Natural killer cell treated with Interleukin-12 subunit alpha and Interleukin-12 subunit beta and Interleukin-15 and Interleukin-18, amount 100 ng/mL, for 72 hours (primary cell): Measurements from ENCODE around the gene KCNQ1. TPM values are rescaled to one million over a fixed set of nuclear protein-coding genes. Genes with fewer than 3 reads are reported as not detected.

ENCODE experiments used
- ATAC-seq, 2 donors: fragments of 150-1000 bp; cut with Tn5 transposase in 1 of 2; sonication (Bioruptor Pico), chemical (Tn5 transposase) in 1 of 2; 2 replicates each; pipeline ENCODE4 v1.10.0; 2021
- DNase-seq: peaks from one replicate; pipeline ENCODE4 v3.0.0; 2022; ENCODE audit warnings: low spot score
- H3K27ac Mint-ChIP-seq, 2 donors: 1 replicate in 1 of 2; 2 replicates in 1 of 2; pipeline ENCODE4 v1.8.0; 2022; ENCODE audit warnings: mixed read lengths in 2 of 2, mild to moderate bottlenecking in 1 of 2, moderate library complexity in 1 of 2
- H3K27me3 Mint-ChIP-seq, 2 donors: 1 replicate in 1 of 2; 2 replicates in 1 of 2; pipeline ENCODE4 v1.8.0; 2022; ENCODE audit warnings: mixed read lengths in 2 of 2
- H3K36me3 Mint-ChIP-seq: one replicate; pipeline ENCODE4 v1.8.0; 2022; ENCODE audit warnings: mixed read lengths
- H3K4me1 Mint-ChIP-seq, 2 donors: 1 replicate in 1 of 2; 2 replicates in 1 of 2; pipeline ENCODE4 v1.8.0; 2022; ENCODE audit warnings: low read depth in 2 of 2, mixed read lengths in 2 of 2, mild to moderate bottlenecking in 1 of 2
- H3K4me3 Mint-ChIP-seq: one replicate; pipeline ENCODE4 v1.8.0; 2022; ENCODE audit warnings: mixed read lengths
- H3K9me3 Mint-ChIP-seq: 2 replicates; pipeline ENCODE4 v1.8.0; 2022; ENCODE audit warnings: mixed read lengths
- total RNA-seq, 2 donors: library from RNA; stranded (reverse); gene quantifications; one replicate each; pipeline ENCODE4 v1.2.3, GENCODE V29; 2022

Gene KCNQ1, protein sequence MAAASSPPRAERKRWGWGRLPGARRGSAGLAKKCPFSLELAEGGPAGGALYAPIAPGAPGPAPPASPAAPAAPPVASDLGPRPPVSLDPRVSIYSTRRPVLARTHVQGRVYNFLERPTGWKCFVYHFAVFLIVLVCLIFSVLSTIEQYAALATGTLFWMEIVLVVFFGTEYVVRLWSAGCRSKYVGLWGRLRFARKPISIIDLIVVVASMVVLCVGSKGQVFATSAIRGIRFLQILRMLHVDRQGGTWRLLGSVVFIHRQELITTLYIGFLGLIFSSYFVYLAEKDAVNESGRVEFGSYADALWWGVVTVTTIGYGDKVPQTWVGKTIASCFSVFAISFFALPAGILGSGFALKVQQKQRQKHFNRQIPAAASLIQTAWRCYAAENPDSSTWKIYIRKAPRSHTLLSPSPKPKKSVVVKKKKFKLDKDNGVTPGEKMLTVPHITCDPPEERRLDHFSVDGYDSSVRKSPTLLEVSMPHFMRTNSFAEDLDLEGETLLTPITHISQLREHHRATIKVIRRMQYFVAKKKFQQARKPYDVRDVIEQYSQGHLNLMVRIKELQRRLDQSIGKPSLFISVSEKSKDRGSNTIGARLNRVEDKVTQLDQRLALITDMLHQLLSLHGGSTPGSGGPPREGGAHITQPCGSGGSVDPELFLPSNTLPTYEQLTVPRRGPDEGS
- total RNA-seq: 1 to 10 TPM in 1 of 2 donors, under 1 TPM in 1; 0.19 to 1.4 TPM

DNA sequence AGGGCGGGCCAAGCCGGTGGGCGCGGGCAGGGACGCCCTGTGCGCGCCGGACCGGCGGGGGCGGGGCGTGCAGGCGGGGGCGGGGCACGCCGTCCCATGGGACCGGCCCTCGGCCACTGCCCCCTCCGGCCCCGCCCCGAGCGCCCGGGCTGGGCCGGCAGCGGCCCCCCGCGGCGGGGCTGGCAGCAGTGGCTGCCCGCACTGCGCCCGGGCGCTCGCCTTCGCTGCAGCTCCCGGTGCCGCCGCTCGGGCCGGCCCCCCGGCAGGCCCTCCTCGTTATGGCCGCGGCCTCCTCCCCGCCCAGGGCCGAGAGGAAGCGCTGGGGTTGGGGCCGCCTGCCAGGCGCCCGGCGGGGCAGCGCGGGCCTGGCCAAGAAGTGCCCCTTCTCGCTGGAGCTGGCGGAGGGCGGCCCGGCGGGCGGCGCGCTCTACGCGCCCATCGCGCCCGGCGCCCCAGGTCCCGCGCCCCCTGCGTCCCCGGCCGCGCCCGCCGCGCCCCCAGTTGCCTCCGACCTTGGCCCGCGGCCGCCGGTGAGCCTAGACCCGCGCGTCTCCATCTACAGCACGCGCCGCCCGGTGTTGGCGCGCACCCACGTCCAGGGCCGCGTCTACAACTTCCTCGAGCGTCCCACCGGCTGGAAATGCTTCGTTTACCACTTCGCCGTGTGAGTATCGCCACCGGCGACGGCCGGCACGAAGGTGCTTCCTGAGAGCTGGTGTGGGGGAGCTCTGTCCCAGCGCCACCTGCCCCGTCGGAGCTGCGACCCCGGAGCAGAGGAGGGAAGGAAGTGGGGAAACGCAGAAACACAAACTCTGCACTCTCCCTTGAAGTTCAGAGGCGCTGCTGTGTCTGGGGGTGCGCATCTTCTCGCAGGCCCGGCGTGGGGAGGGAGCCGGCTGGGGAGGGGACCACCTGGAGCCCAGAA is at the start of gene KCNQ1:
TSS of gene KCNQ1 (plus strand) at position 188 of the 925 bp plus-strand sequence. CDS start at position 279, 91 bp downstream.
- Mint-ChIP-seq H3K9me3 (no peaks in the 10 kb centered on the region), H3K4me3 (peak within 1 kb of the TSS; percentile 71), H3K4me1 (peaks cover 0 to 5% of the 10 kb centered on the region in 2 donors), H3K27ac (no peak within 1 kb of the TSS), H3K27me3 (peaks cover 7 to 25% of the 10 kb centered on the region in 2 donors), H3K36me3 (no peaks in the 10 kb centered on the region)
- ATAC-seq (peak; percentile 82 to 91), DNase-seq (peak; percentile 68)

DNA sequence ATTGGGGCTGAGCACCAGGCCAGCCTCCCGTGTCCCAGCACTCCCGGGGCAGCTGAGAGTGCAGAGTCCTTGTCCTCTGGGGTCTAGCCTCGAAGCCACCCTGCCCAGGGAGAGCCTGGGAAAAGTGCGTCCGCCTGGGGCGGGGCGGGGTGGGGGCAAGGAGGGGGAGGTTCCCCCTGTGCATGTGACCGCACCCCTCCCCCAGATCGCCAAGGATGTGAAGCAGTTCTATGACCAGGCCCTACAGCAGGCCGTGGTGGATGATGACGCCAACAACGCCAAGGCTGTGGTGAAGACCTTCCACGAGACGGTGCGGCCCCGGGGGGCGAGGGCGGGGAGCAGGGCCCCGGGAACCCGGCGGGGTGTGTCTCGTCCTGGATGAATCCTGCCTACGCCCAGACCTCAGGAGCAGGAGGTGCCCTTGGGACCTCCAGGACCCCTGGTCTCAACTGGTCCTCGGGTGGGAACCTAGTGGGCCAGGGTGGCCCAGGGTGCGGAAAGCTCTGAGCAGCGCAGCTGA is 49.5 kb upstream of the KCNQ1 start:
- Mint-ChIP-seq H3K36me3 (peaks cover 5% of the 10 kb centered on the region), H3K27ac (no peak overlapping the region), H3K4me1 (peaks cover 0 to 12% of the 10 kb centered on the region in 2 donors), H3K9me3 (no peaks in the 10 kb centered on the region), H3K4me3 (no peak overlapping the region), H3K27me3 (no peaks in the 10 kb centered on the region)
- no peak for DNase-seq
- no peak for ATAC-seq

DNA sequence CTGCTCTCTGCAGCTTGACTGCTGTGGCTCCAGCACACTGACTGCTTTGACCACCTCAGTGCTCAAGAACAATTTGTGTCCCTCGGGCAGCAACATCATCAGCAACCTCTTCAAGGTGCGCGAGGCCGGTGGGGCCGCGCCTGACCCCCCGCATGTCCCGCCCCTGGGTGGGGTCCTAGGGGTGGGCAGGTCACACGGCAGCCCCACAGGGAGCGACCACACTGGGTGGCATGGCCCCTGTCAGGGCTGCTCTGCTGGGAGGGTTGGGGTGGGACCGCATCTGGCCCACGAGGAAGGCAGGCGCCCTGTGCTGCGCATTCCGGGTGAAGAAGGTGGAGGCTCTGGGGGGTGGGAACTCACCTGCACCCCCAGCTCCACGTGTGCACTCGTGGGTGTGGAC is 49.0 kb upstream of the KCNQ1 start:
- Mint-ChIP-seq H3K27ac (no peak overlapping the region), H3K36me3 (peaks cover 5% of the 10 kb centered on the region), H3K4me1 (peaks cover 0 to 9% of the 10 kb centered on the region in 2 donors), H3K27me3 (no peaks in the 10 kb centered on the region), H3K4me3 (no peak overlapping the region), H3K9me3 (no peaks in the 10 kb centered on the region)
- no peak for ATAC-seq
- no peak for DNase-seq

DNA sequence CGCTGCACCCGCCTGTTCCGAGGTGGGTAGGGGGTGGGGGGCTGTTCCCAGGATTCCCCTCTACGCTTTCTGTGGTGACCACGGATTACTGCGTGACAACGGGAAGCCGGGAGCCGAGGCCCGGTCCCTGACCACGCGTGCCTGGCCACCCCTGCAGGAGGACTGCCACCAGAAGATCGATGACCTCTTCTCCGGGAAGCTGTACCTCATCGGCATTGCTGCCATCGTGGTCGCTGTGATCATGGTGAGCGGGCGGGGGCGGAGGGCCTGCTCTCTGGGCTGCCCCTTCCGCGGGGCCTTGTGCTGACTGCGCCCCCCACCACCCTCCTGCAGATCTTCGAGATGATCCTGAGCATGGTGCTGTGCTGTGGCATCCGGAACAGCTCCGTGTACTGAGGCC is 48.3 kb upstream of the KCNQ1 start:
- ATAC-seq (no peak), DNase-seq (no peak)
- Mint-ChIP-seq H3K9me3 (no peaks in the 10 kb centered on the region), H3K4me1 (peaks cover 4 to 11% of the 10 kb centered on the region in 2 donors), H3K4me3 (no peak overlapping the region), H3K36me3 (peaks cover 5% of the 10 kb centered on the region), H3K27me3 (no peaks in the 10 kb centered on the region), H3K27ac (no peak overlapping the region)

DNA sequence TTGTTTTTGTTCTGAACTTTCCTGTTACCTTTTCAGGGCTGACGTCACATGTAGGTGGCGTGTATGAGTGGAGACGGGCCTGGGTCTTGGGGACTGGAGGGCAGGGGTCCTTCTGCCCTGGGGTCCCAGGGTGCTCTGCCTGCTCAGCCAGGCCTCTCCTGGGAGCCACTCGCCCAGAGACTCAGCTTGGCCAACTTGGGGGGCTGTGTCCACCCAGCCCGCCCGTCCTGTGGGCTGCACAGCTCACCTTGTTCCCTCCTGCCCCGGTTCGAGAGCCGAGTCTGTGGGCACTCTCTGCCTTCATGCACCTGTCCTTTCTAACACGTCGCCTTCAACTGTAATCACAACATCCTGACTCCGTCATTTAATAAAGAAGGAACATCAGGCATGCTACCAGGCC is 47.8 kb upstream of the KCNQ1 start:
- Mint-ChIP-seq H3K4me3 (no peak overlapping the region), H3K27ac (peak overlapping the region in 1 of 2 donors; percentile 65), H3K27me3 (no peaks in the 10 kb centered on the region), H3K4me1 (peaks cover 6 to 13% of the 10 kb centered on the region in 2 donors), H3K9me3 (no peaks in the 10 kb centered on the region), H3K36me3 (peaks cover 5% of the 10 kb centered on the region)
- no peak for ATAC-seq
- DNase-seq: no peak

DNA sequence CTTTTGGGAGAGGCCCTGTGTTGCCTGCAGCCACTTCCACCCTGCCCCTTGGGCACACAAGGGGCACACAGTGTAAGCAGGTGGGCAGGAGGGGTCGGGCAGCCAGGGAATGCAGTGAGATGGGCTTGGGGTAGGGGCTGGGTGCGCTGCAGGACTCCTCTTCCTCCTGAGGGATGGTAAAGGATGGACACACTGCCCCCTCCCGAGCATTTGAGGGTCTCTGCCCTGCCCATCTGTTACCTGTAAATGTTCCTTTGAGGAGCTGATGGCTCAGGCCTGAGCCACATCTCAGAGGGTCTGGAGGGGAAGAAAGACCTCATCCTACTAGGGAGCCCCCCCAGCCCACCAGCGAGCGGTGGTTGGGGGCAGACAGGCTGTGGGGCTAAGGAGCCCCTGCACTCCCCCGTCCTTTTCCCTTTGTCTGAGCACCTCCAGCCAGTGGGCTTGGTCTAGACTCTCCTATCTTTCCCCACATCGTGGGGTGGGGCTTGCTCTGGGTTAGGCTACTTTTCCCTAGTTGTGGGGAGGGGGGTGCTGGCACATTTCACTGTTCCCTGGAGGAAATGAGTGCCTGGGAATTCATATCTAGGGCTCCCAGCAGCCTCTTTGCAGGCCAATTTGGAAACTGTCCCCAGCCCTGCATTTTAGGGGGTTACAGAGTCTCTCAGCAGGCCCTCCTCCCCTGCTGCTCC is 46.0 kb upstream of the KCNQ1 start:
- peak overlapping the region; percentile 88 for H3K27ac Mint-ChIP-seq
- H3K27me3 Mint-ChIP-seq: no peaks in the 10 kb centered on the region
- ATAC-seq (no peak), DNase-seq (no peak)
- H3K4me1 Mint-ChIP-seq: peaks cover 6 to 13% of the 10 kb centered on the region in 2 donors
- no peaks in the 10 kb centered on the region for H3K9me3 Mint-ChIP-seq
- peaks cover 5% of the 10 kb centered on the region for H3K36me3 Mint-ChIP-seq
- peak overlapping the region; percentile 93 for H3K4me3 Mint-ChIP-seq

DNA sequence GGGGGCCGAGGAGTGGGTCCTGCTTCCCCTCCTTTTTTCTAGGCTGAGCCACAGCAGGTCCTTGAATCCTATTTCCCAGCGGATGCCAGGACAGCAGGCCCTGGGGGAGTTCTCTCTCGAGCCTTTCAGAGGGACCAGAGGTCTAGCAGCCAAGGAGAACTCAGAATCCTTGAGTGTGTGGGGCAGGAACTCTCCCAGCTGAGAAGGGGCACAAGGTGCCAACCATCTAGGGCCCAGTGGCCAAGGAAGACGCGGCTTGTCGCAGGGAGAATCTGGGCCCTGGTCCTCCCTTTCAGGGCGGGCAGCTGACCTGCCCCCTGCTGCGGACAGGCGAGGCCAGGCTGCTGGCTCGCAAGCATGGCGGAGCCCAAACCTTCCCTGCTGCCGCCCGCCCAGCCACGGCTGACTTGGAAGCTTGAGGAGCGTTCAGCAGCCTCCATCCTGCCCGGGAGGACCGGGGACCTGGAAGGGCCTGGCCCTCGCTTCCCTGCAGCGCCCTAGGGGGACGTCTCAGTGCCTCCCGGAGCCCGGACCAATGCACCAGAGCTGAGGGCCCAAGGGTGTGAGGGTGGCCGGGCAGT is 45.2 kb upstream of the KCNQ1 start:
- H3K4me3 Mint-ChIP-seq: peak overlapping the region; percentile 93
- ATAC-seq: peak in 1 of 2 donors; percentile 1
- DNase-seq: no peak
- peaks cover 5% of the 10 kb centered on the region for H3K36me3 Mint-ChIP-seq
- H3K9me3 Mint-ChIP-seq: no peaks in the 10 kb centered on the region
- H3K27me3 Mint-ChIP-seq: no peaks in the 10 kb centered on the region
- peak overlapping the region; percentile 88 for H3K27ac Mint-ChIP-seq
- peaks cover 6 to 13% of the 10 kb centered on the region in 2 donors for H3K4me1 Mint-ChIP-seq

DNA sequence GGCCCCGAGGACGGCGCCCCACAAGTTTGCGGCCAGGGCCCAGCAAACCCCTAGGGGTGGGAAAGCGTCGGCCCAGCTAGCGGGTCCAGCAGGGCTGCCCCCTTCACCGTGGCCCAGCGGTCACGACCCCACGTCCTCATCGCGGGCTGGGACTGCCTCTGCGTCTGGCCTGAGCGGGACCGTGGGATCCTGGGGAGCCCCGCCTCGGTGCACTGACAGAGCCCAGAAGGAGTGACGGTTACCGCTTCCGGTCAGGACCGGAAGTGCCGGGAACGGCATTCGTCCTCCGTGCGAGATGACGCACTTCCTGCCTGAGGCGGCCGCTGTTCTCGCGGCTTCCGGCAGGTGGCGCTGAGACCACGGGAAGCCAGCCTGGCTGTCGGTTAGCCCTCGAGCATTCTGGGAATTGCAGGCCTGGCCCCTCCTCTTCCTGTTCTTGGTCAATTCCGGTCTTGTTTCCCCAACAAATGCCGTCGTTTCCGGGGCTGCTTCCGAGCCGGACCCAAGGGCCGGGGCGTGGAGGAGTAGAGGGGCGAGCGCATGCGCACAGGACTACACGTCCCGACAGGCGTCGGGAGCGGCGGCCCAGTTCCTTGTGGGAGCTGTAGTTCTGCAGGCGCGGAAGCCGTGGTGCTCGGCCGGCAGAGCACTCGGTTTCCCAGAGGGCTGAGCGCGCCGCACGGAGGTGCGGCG is 44.6 kb upstream of the KCNQ1 start, which contains the start of gene TSSC4:
TSS of gene TSSC4 (plus strand) at position 682 of the 693 bp plus-strand sequence. CDS start 1,884 bp downstream, outside the sequence.
- Mint-ChIP-seq H3K36me3 (peaks cover 5% of the 10 kb centered on the region), H3K27me3 (no peaks in the 10 kb centered on the region), H3K27ac (peak within 1 kb of the TSS; percentile 88), H3K4me1 (peaks cover 6 to 13% of the 10 kb centered on the region in 2 donors), H3K4me3 (peak within 1 kb of the TSS; percentile 93), H3K9me3 (no peaks in the 10 kb centered on the region)
- ATAC-seq (peak; percentile 90 to 93), DNase-seq (peak; percentile 100)

DNA sequence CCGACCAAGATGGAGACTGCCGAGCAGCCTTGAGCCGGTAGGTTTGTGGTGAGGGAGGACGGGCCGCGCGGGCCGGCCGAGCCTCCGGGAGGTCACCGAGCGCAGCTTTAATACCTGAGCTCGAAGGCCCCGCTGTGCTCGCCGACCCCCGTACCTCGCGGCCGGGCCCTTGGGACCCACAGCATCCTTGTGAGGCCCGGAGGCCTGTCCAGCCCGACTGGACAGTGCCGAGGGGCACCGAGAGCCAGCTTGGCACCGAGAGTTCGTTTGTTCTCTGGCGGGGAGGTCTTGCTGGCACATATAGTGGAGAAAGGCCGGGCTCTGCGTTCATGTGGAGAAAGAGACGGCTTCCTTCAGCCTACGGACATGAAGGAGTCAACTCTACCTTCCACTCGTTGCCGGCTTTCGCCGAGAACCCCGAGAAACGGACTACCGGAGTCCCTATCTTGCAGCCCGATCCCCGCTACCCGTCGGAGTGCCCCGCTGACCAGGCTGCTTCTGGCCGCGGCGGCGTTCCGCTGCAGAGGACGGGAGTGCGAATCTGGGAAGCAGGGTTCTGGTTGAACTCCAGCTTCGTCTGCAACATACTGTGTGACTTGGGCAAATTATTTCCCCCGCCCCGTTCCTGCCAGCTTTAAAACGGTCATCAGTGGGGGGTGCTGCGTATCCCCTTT is 43.9 kb upstream of the KCNQ1 start:
- H3K4me1 Mint-ChIP-seq: peaks cover 6 to 13% of the 10 kb centered on the region in 2 donors
- H3K27me3 Mint-ChIP-seq: no peaks in the 10 kb centered on the region
- H3K4me3 Mint-ChIP-seq: peak overlapping the region; percentile 93
- no peaks in the 10 kb centered on the region for H3K9me3 Mint-ChIP-seq
- ATAC-seq: no peak
- no peak for DNase-seq
- peaks cover 5% of the 10 kb centered on the region for H3K36me3 Mint-ChIP-seq
- peak overlapping the region; percentile 88 for H3K27ac Mint-ChIP-seq

DNA sequence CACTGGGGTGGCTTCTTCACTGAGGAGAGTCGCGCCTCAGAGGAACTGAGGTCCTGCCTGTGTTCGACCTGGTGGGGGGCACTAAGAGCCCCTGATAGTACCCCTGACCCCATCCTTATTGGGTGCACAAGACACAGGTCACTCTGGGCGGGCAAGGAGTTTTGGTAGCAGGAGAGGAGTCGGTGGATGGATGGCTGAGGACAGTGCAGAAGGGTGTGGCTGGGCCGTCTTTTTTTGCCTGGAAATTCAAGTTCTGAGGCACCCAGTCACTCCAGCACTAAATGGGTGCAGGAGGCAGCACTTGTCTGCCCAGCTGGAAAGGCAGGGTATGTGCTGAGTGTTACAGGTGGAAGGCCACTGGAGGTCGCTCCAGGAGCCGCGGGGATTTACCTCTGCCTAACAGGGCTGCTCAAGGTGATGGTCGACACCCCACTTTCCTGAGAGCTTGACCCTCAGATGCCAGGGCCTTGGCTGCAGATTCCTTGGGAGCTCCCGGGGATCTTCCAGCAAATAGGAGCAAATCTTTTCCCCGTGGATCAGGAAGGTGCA is 43.3 kb upstream of the KCNQ1 start:
- Mint-ChIP-seq H3K4me1 (peaks cover 6 to 13% of the 10 kb centered on the region in 2 donors), H3K36me3 (peaks cover 5% of the 10 kb centered on the region), H3K4me3 (peak overlapping the region; percentile 93), H3K27me3 (no peaks in the 10 kb centered on the region), H3K27ac (peak overlapping the region; percentile 88), H3K9me3 (no peaks in the 10 kb centered on the region)
- DNase-seq: no peak
- no peak for ATAC-seq

DNA sequence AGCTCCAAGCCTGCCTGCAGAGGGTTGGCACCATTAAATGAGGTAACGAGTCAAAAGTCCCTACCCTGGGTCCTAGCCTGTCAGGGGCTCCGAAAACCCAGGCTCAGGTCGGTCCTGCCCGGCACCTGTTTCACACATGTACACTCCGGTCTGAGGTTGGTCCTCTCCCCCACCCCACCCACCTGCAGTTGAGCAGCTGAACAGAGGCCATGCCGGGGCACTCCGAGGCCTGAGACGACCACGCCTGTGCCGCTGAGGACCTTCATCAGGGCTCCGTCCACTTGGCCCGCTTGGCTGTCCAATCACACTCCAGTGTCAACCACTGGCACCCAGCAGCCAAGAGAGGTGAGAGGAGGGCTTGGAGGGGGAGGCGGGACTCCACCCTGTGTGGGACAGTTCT is 42.7 kb upstream of the KCNQ1 start:
- peak overlapping the region in 1 of 2 donors; percentile 88 for H3K27ac Mint-ChIP-seq

More for the DNA sequence above, 42.7 kb upstream of the KCNQ1 start:
- Mint-ChIP-seq H3K27me3 (no peaks in the 10 kb centered on the region), H3K4me1 (peaks cover 6 to 9% of the 10 kb centered on the region in 2 donors), H3K36me3 (peaks cover under 1% of the 10 kb centered on the region), H3K4me3 (peak overlapping the region; percentile 93), H3K9me3 (no peaks in the 10 kb centered on the region)
- no peak for ATAC-seq
- no peak for DNase-seq
